Stimulated activated CD4-positive, alpha-beta T cell treated with anti-CD3 and anti-CD28 coated beads, Interleukin-15, amount 100 ng/mL, for 48 hours (primary cell): ENCODE data around the gene EXOSC5.

Source experiments
- DNase-seq, 2 donors: peaks; one replicate each; pipeline ENCODE4 v3.0.0-alpha.2; 2020; ENCODE audit warnings: low read depth in 2 of 2

EXOSC5 gene

GRCh38 chr19:41344162-41344561, 53.0 kb downstream of the EXOSC5 start:
- DNase-seq, result no peak

GRCh38 chr19:41341669-41342490, 55.3 kb downstream of the EXOSC5 start:
- no peak for DNase-seq

GRCh38 chr19:41339936-41340335, 57.2 kb downstream of the EXOSC5 start:
- no peak for DNase-seq
